Panc1 (cell line): ENCODE measurements around the gene RAD21L1. TPM values are rescaled to one million over a fixed set of nuclear protein-coding genes. Genes with fewer than 3 reads are reported as not detected.

Experiments
- ATAC-seq: fragments of 200-7000 bp; cut with Tn5 transposase; 2 replicates; pipeline ENCODE4 v1.9.1; 2020; ENCODE audit warnings: mild to moderate bottlenecking, moderate library complexity
- BruUV-seq: library from RNA; stranded (reverse); fragments of 400-500 nt; replicated peaks from 2 replicates; lab custom pipeline; 2021; lab: Mats Ljungman, UMichigan
- CTCF ChIA-PET: fragments of 300-600 bp; sonication (Branson Sonifier 250); formaldehyde crosslinking; loops from one replicate; lab custom pipeline; 2022; ENCODE audit warnings: antibody characterized with exemption; lab: Charles Lee
- POLR2A ChIA-PET: fragments of 300-600 bp; sonication (Branson Sonifier 250); formaldehyde crosslinking; loops from one replicate; lab custom pipeline; 2022; ENCODE audit warnings: antibody characterized with exemption; lab: Charles Lee
- DNase-seq: peaks from one replicate; pipeline ENCODE4 v3.0.0-alpha.2; 2010; ENCODE audit warnings: low read depth, low spot score
- H3K27ac ChIP-seq: 2 replicates; pipeline ENCODE4 v1.5.1; 2011; ENCODE audit warnings: mild to moderate bottlenecking, low read length, inconsistent platforms
- H3K27me3 ChIP-seq: fragments of 200-500 bp; sonication (Bioruptor generic); 2 replicates; pipeline ENCODE4 v1.6.0; 2014; ENCODE audit warnings: low read length, inconsistent platforms; ENCODE audit not compliant: control insufficient read depth, insufficient read depth
- H3K36me3 ChIP-seq: fragments of 200-500 bp; sonication (Bioruptor generic); 2 replicates; pipeline ENCODE4 v1.5.1; 2014; ENCODE audit warnings: inconsistent platforms, mild to moderate bottlenecking, low read length, moderate library complexity; ENCODE audit not compliant: control insufficient read depth, insufficient read depth
- H3K4me1 ChIP-seq: 2 replicates; pipeline ENCODE4 v1.5.1; 2011; ENCODE audit warnings: inconsistent platforms, mild to moderate bottlenecking, low read length, moderate library complexity; ENCODE audit not compliant: control insufficient read depth, insufficient read depth
- H3K4me3 ChIP-seq, 2 experiments: 2 replicates each; pipeline ENCODE4 v1.5.1; 2011 to 2012; ENCODE audit warnings: low read depth in 2 of 2, low read length in 2 of 2, mild to moderate bottlenecking in 2 of 2, inconsistent platforms in 1 of 2, moderate library complexity in 1 of 2
- H3K9me3 ChIP-seq: fragments of 200-500 bp; sonication (Bioruptor generic); 2 replicates; pipeline ENCODE4 v1.5.1; 2014; ENCODE audit warnings: low read depth, mild to moderate bottlenecking, inconsistent platforms, low read length, moderate library complexity; ENCODE audit not compliant: control insufficient read depth, insufficient read depth
- CTCF ChIP-seq: fragments of 450-650 bp; IDR thresholded peaks from 2 replicates; pipeline ENCODE4 v1.5.1; 2017; ENCODE audit warnings: mild to moderate bottlenecking
- POLR2AphosphoS5 ChIP-seq: IDR thresholded peaks from 2 replicates; pipeline ENCODE4 v1.6.1; 2012; ENCODE audit warnings: mild to moderate bottlenecking, low read depth, low read length, moderate library complexity
- REST ChIP-seq, 2 experiments: IDR thresholded peaks; 2 replicates each; pipeline ENCODE4 v1.6.1; 2011 to 2012; ENCODE audit warnings: low read depth in 2 of 2, control low read depth in 1 of 2, low read length in 1 of 2, mild to moderate bottlenecking in 1 of 2, moderate library complexity in 1 of 2; ENCODE audit not compliant: insufficient read depth in 1 of 2
- SIN3A ChIP-seq: IDR thresholded peaks from 2 replicates; pipeline ENCODE4 v1.6.1; 2012; ENCODE audit warnings: low read depth, mild to moderate bottlenecking, low read length, moderate library complexity, borderline replicate concordance; ENCODE audit not compliant: insufficient read depth
- TCF7L2 ChIP-seq: IDR thresholded peaks from 2 replicates; pipeline ENCODE4 v1.6.1; 2011; ENCODE audit warnings: mild to moderate bottlenecking, low read depth, low read length, inconsistent platforms
- in situ Hi-C: cut with HindIII; loops from 2 replicates; pipeline ENCODE4 v1.10.0; 2016; ENCODE audit warnings: low sequenced_read_pairs, low pct_unique_long_range_greater_than_20kb
- intact Hi-C: fragments of 100-400 bp; cut with micrococcal nuclease; formaldehyde crosslinking; loops from one replicate; pipeline ENCODE4 v1.10.0; 2022; ENCODE audit not compliant: unreplicated experiment
- total RNA-seq: library from RNA; stranded (reverse); gene quantifications from one replicate; pipeline ENCODE4 v1.2.1, GENCODE V29; 2021; ENCODE audit not compliant: unreplicated experiment

Gene RAD21L1
- total RNA-seq, 1 experiment from 2014 or later, result 1.0 TPM

- no TSS peak for BruUV-seq
- Histone ChIP-seq H3K4me1 (0 out of 2 replicates have a peak, but pooled peaks cover 2% of the 10 kb centered on the region), H3K27ac (no peak overlapping the region), H3K4me3 (0 out of 4 replicates have a peak overlapping the region, but pooled peaks of 1 of the 2 experiments have one; percentile 2), H3K36me3 (no peaks in the 10 kb centered on the region), H3K27me3 (peaks cover 19% of the 10 kb centered on the region), H3K9me3 (no peaks in the 10 kb centered on the region)
- TF ChIP-seq REST (IDR thresholded peaks at IDR 0.05; ENCODE audit: insufficient read depth in 1 of 2, low read depth in 2 of 2, low read length in 1 of 2), result no peak
- peak; percentile 91 for TF ChIP-seq CTCF
- intact Hi-C loops (loop anchor here (10.0 kb wide), 2 partner anchors 262 to 398 kb away; no protein-coding TSS in a partner anchor), in situ Hi-C loops (no loop called here)
- peak; percentile 98 for ATAC-seq
- ChIA-PET POLR2A (no interaction called here), CTCF (interaction anchor here (0.6 to 1.4 kb wide), 4 partner anchors 88 to 395 kb away, joined by 3 to 8 read pairs (median 4); no protein-coding TSS in a partner anchor)
- peak; percentile 45 for DNase-seq
Observed at GRCh38 chr20:1212607-1213396, 13.0 kb upstream of the RAD21L1 start.

GRCh38 chr20:1214838-1215261 is 11.0 kb upstream of the RAD21L1 start:
- Histone ChIP-seq H3K4me1 (0 out of 2 replicates have a peak, but pooled peaks cover 2% of the 10 kb centered on the region), H3K9me3 (no peaks in the 10 kb centered on the region), H3K36me3 (no peaks in the 10 kb centered on the region), H3K27me3 (peaks cover 17% of the 10 kb centered on the region), H3K4me3 (no peak overlapping the region), H3K27ac (no peak overlapping the region)
- TF ChIP-seq TCF7L2 (no peak), REST (IDR thresholded peaks at IDR 0.05; ENCODE audit: insufficient read depth in 1 of 2, low read depth in 2 of 2, low read length in 1 of 2) (no peak), POLR2AphosphoS5 (no peak), SIN3A (no peak), CTCF (no peak)
- ChIA-PET POLR2A (no interaction called here), CTCF (no interaction called here)
- intact Hi-C loops, result loop anchor here (10.0 kb wide), 2 partner anchors 260 to 400 kb away; no protein-coding TSS in a partner anchor
- ATAC-seq (no peak), DNase-seq (no peak)
- no TSS peak for BruUV-seq
- in situ Hi-C loops, result no loop called here
